Measurements from ENCODE around the gene ZNF580. TPM values are rescaled to one million over a fixed set of nuclear protein-coding genes. Genes with fewer than 3 reads are reported as not detected.

Gene ZNF580
- total and polyA plus RNA-seq, 2 of the 13 experiments (the other 11 are each of a cell fraction or from before 2014, with no cell fraction given) = 4.4 to 6.0 TPM

DNA sequence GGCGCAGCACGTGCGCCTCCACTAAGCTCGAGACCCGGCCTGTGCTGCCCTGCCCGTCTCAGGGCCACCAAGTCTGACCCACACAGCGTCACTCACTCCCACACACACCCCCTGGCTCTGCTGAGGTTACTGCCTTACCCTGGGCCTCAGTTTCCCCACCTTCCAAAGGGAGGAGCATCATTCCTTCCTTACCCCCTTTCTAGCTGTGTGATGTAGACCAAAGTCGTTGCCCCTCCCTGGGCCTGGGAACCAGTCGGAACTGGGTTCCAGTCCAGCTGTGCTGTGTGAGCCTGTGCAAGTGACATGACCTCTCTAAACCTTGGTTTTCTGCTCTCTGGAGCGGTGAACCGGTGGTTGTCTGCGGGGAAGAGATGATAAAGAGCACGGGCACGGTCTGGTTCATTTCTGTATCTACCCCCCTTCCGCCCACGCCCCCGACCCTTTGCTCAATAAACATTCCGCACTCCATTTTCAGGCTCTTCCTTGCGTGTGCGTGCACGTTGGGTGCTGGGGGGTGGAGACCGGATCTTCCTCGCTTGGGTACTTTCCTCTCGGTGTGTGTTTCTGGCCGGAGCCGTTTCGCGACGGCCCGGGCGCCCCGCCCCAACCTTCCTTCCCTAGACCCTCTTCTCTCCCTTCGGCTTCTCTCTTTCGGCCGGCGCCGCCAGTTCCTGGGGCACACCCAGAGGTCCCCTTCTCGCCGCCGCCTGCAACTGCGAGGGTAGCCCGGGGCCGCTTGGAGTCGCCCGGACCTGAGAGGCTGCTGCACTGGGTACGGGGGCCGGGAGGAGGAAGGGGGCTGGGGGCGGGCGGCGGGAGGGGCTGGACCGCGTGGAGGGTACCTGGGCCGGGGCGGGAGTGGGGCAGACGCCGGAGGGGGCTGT is 2.4 kb downstream of the ZNF580 start, which contains the start of gene ZNF581 (continued):
- TF ChIP-seq, protein P1, sequence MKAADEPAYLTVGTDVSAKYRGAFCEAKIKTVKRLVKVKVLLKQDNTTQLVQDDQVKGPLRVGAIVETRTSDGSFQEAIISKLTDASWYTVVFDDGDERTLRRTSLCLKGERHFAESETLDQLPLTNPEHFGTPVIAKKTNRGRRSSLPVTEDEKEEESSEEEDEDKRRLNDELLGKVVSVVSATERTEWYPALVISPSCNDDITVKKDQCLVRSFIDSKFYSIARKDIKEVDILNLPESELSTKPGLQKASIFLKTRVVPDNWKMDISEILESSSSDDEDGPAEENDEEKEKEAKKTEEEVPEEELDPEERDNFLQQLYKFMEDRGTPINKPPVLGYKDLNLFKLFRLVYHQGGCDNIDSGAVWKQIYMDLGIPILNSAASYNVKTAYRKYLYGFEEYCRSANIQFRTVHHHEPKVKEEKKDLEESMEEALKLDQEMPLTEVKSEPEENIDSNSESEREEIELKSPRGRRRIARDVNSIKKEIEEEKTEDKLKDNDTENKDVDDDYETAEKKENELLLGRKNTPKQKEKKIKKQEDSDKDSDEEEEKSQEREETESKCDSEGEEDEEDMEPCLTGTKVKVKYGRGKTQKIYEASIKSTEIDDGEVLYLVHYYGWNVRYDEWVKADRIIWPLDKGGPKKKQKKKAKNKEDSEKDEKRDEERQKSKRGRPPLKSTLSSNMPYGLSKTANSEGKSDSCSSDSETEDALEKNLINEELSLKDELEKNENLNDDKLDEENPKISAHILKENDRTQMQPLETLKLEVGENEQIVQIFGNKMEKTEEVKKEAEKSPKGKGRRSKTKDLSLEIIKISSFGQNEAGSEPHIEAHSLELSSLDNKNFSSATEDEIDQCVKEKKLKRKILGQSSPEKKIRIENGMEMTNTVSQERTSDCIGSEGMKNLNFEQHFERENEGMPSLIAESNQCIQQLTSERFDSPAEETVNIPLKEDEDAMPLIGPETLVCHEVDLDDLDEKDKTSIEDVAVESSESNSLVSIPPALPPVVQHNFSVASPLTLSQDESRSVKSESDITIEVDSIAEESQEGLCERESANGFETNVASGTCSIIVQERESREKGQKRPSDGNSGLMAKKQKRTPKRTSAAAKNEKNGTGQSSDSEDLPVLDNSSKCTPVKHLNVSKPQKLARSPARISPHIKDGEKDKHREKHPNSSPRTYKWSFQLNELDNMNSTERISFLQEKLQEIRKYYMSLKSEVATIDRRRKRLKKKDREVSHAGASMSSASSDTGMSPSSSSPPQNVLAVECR (CRISPR knock-in tag; IDR thresholded peaks at IDR 0.05; ENCODE audit: borderline replicate concordance) = peak; percentile 70
- peak; percentile 88; the same call in 2 of the 3 replicates for TF ChIP-seq MXI1 (IDR thresholded peaks at IDR 0.05; ENCODE audit: borderline replicate concordance, low read depth, low read length)
- no peak for TF ChIP-seq ZNF766 (CRISPR knock-in tag; IDR thresholded peaks at IDR 0.05; ENCODE audit: borderline replicate concordance)
- peak; percentile 29 for TF ChIP-seq HNRNPLL (IDR thresholded peaks at IDR 0.05; ENCODE audit: low read depth, low read length, poor library complexity, severe bottlenecking)
- TF ChIP-seq SPEN (CRISPR knock-in tag; IDR thresholded peaks at IDR 0.05; ENCODE audit: low read depth) = peak; percentile 74
- no peak for TF ChIP-seq ZFP36L2 (CRISPR knock-in tag; IDR thresholded peaks at IDR 0.05)
- TF ChIP-seq NFE2L1 (CRISPR knock-in tag; IDR thresholded peaks at IDR 0.05; ENCODE audit: borderline replicate concordance) = no peak
- TF ChIP-seq IRF2 (CRISPR knock-in tag; IDR thresholded peaks at IDR 0.05) = peak; percentile 81
- TF ChIP-seq ZNF382 (CRISPR knock-in tag; IDR thresholded peaks at IDR 0.05; ENCODE audit: borderline replicate concordance) = no peak
- TF ChIP-seq SP1 (IDR thresholded peaks at IDR 0.05) = no peak
- TF ChIP-seq SP1 (CRISPR knock-in tag; IDR thresholded peaks at IDR 0.05) = peak; percentile 75
- TF ChIP-seq DMAP1 (CRISPR knock-in tag; IDR thresholded peaks at IDR 0.05) = peak; percentile 84
- peak; percentile 90 for TF ChIP-seq ZNF775 (CRISPR knock-in tag; IDR thresholded peaks at IDR 0.05; ENCODE audit: borderline replicate concordance)
- TF ChIP-seq GATAD2A (CRISPR knock-in tag; IDR thresholded peaks at IDR 0.05) = peak; percentile 69
- TF ChIP-seq POLR2G (IDR thresholded peaks at IDR 0.05; ENCODE audit: low read depth, low read length) = peak; percentile 75
- peak; percentile 59; the same call in 1 of the 2 replicates for TF ChIP-seq ZNF703 (CRISPR knock-in tag; IDR thresholded peaks at IDR 0.05; ENCODE audit: borderline replicate concordance)
- peak; percentile 83 for TF ChIP-seq MAZ (IDR thresholded peaks at IDR 0.05; ENCODE audit: borderline replicate concordance, low read depth, low read length)
- TF ChIP-seq MAZ (CRISPR knock-in tag; IDR thresholded peaks at IDR 0.05; ENCODE audit: low read depth) = peak; percentile 83
- TF ChIP-seq PCBP2 (optimal IDR thresholded peaks at IDR 0.05; ENCODE audit: low read depth, low read length, poor library complexity, severe bottlenecking) = peak; percentile 39
- TF ChIP-seq, protein P2, sequence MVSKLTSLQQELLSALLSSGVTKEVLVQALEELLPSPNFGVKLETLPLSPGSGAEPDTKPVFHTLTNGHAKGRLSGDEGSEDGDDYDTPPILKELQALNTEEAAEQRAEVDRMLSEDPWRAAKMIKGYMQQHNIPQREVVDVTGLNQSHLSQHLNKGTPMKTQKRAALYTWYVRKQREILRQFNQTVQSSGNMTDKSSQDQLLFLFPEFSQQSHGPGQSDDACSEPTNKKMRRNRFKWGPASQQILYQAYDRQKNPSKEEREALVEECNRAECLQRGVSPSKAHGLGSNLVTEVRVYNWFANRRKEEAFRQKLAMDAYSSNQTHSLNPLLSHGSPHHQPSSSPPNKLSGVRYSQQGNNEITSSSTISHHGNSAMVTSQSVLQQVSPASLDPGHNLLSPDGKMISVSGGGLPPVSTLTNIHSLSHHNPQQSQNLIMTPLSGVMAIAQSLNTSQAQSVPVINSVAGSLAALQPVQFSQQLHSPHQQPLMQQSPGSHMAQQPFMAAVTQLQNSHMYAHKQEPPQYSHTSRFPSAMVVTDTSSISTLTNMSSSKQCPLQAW (CRISPR knock-in tag; IDR thresholded peaks at IDR 0.05) = peak; percentile 66
- peak; percentile 67 for TF ChIP-seq NR2C2 (CRISPR knock-in tag; IDR thresholded peaks at IDR 0.05; ENCODE audit: borderline replicate concordance)
- 0 out of 2 replicates have a peak, but pooled peaks have one; percentile 12 for TF ChIP-seq SMYD3 (CRISPR knock-in tag; IDR thresholded peaks at IDR 0.05)
- no peak for TF ChIP-seq SOX6 (IDR thresholded peaks at IDR 0.05)
- TF ChIP-seq SOX6 (CRISPR knock-in tag; IDR thresholded peaks at IDR 0.05) = peak; percentile 56; the same call in 1 of the 2 replicates
- peak; percentile 88 for TF ChIP-seq HDAC1 (CRISPR knock-in tag; IDR thresholded peaks at IDR 0.05)
- peak; percentile 83; the same call in 1 of the 2 replicates for TF ChIP-seq YEATS4 (CRISPR knock-in tag; IDR thresholded peaks at IDR 0.05; ENCODE audit: borderline replicate concordance)
